Ovary (tissue), 3 donors: ENCODE results near the gene EVI5.

Experiments used
- CTCF ChIP-seq, 3 donors: fragments of 450-650 bp in 2 of 3; fragments of 200-600 bp in 1 of 3; IDR thresholded peaks; one replicate each; pipeline versions ENCODE4 v1.5.1 to v1.8.0; 2016 to 2022; ENCODE audit warnings: antibody characterized with exemption in 3 of 3, mild to moderate bottlenecking in 1 of 3
- EP300 ChIP-seq: sonication (generic); formaldehyde crosslinking; IDR thresholded peaks from one replicate; pipeline ENCODE4 v1.6.1; 2017; ENCODE audit warnings: antibody characterized with exemption
- donor health status: DM: no; HTN: no; CAD: no.

GRCh38 chr1:92464588-92465255, 320.2 kb downstream of the EVI5 start:
- TF ChIP-seq CTCF (IDR thresholded peaks at IDR 0.05): no peak
- no peak for TF ChIP-seq EP300
